Mucosa of gallbladder (tissue), 1 donor: ENCODE data around the gene LGALS12. TPM values are rescaled to one million over a fixed set of nuclear protein-coding genes. Genes with fewer than 3 reads are reported as not detected.

Source experiments
- DNase-seq: peaks from one replicate; pipeline ENCODE4 v3.0.0-alpha.2; 2020; ENCODE audit warnings: low spot score
- total RNA-seq: library from RNA; stranded (reverse); gene quantifications from one replicate; pipeline ENCODE4 v1.2.1, GENCODE V29; 2021
- donor health status: DM: no; HTN: no; CAD: no.

LGALS12 gene
- 0.26 TPM for total RNA-seq

- no peak for DNase-seq
Observed at GRCh38 chr11:63505857-63506528, at the start of gene LGALS12. Gene LGALS12 (plus strand): TSS chr11:63506084. CDS start chr11:63506459, 375 bp downstream.

GRCh38 chr11:63459586-63459985 lies 46.3 kb upstream of the LGALS12 start:
- no peak for DNase-seq

- no peak for DNase-seq
Observed at GRCh38 chr11:63462137-63462536, 43.7 kb upstream of the LGALS12 start.

GRCh38 chr11:63470311-63470710 lies 35.6 kb upstream of the LGALS12 start:
- no peak for DNase-seq

- DNase-seq = no peak
Observed at GRCh38 chr11:63472372-63472771, 33.5 kb upstream of the LGALS12 start.

GRCh38 chr11:63476618-63477017 lies 29.3 kb upstream of the LGALS12 start:
- no peak for DNase-seq

GRCh38 chr11:63478896-63479295 lies 27.0 kb upstream of the LGALS12 start:
- peak; percentile 60 for DNase-seq

- no peak for DNase-seq
Observed at GRCh38 chr11:63480039-63480438, 25.8 kb upstream of the LGALS12 start.

GRCh38 chr11:63485777-63486176 lies 20.1 kb upstream of the LGALS12 start:
- no peak for DNase-seq

- DNase-seq = no peak
Observed at GRCh38 chr11:63488789-63489188, 17.1 kb upstream of the LGALS12 start.

- no peak for DNase-seq
Observed at GRCh38 chr11:63489879-63490278, 16.0 kb upstream of the LGALS12 start.

GRCh38 chr11:63490551-63491239 lies 15.2 kb upstream of the LGALS12 start, which contains the start of gene PLAAT5:
Gene PLAAT5 (minus strand): TSS chr11:63491167. CDS start chr11:63491034, 133 bp downstream.
- DNase-seq = no peak

GRCh38 chr11:63491240-63491587 lies 14.7 kb upstream of the LGALS12 start:
- no peak for DNase-seq

GRCh38 chr11:63491636-63492372 lies 14.1 kb upstream of the LGALS12 start:
- DNase-seq = no peak

- DNase-seq = no peak
Observed at GRCh38 chr11:63492441-63492840, 13.4 kb upstream of the LGALS12 start.

GRCh38 chr11:63493127-63493526 lies 12.8 kb upstream of the LGALS12 start:
- DNase-seq = no peak

- no peak for DNase-seq
Observed at GRCh38 chr11:63494975-63495374, 10.9 kb upstream of the LGALS12 start.

GRCh38 chr11:63499874-63500273 lies 6.0 kb upstream of the LGALS12 start:
- DNase-seq = no peak

GRCh38 chr11:63501236-63501635 lies 4.6 kb upstream of the LGALS12 start:
- DNase-seq = no peak

- no peak for DNase-seq
Observed at GRCh38 chr11:63502252-63502820, 3.5 kb upstream of the LGALS12 start.

GRCh38 chr11:63503492-63503891 lies 2.4 kb upstream of the LGALS12 start:
- no peak for DNase-seq

- no peak for DNase-seq
Observed at GRCh38 chr11:63504054-63504453, 1.8 kb upstream of the LGALS12 start.
